Activated naive CD8-positive, alpha-beta T cell treated with anti-CD3 and anti-CD28 coated beads, Interleukin-2, amount 10 ng/mL, durations not matched to agents 7 days and 5 days (primary cell): Measurements from ENCODE around the gene MED16. TPM values are rescaled to one million over a fixed set of nuclear protein-coding genes. Genes with fewer than 3 reads are reported as not detected.
"Not testable (repeated sequence)": the region's sequence is repeated elsewhere in the genome, so short reads cannot be mapped to it uniquely, and the experiment has no call there.

Source experiments
- ATAC-seq: fragments of 150-1000 bp; cut with Tn5 transposase; one replicate; pipeline ENCODE4 v1.10.0; 2021; ENCODE audit warnings: low read depth, moderate library complexity
- POLR2A ChIA-PET: fragments of 350-600 bp; sonication (Branson Sonifier 250); formaldehyde crosslinking; loops from one replicate; lab custom pipeline; 2021; ENCODE audit warnings: antibody characterized with exemption; lab: Charles Lee
- DNase-seq: peaks from one replicate; pipeline ENCODE4 v3.0.0; 2021
- H3K27ac Mint-ChIP-seq: one replicate; pipeline ENCODE4 v1.8.0; 2022; ENCODE audit warnings: mild to moderate bottlenecking, mixed read lengths
- H3K27me3 Mint-ChIP-seq: one replicate; pipeline ENCODE4 v1.8.0; 2022; ENCODE audit warnings: mild to moderate bottlenecking, moderate library complexity, mixed read lengths
- H3K36me3 Mint-ChIP-seq: one replicate; pipeline ENCODE4 v1.8.0; 2021; ENCODE audit warnings: mild to moderate bottlenecking, mixed read lengths
- H3K4me1 Mint-ChIP-seq: one replicate; pipeline ENCODE4 v1.8.0; 2021; ENCODE audit warnings: mixed read lengths
- H3K4me3 Mint-ChIP-seq: one replicate; pipeline ENCODE4 v1.8.0; 2022; ENCODE audit warnings: mild to moderate bottlenecking, moderate library complexity, mixed read lengths
- H3K9me3 Mint-ChIP-seq: one replicate; pipeline ENCODE4 v1.8.0; 2021; ENCODE audit warnings: mixed read lengths
- total RNA-seq, 2 experiments: library from RNA; stranded (reverse); gene quantifications; one replicate each; pipeline ENCODE4 v1.2.3, GENCODE V29; 2021

Gene MED16
- total RNA-seq, 2 experiments from 2014 or later = 53.6 to 72.7 TPM

- ATAC-seq = no peak
- POLR2A ChIA-PET = interaction anchor here (1.6 kb wide), 1 partner anchor 9 kb away, joined by 10 read pairs; no protein-coding TSS in a partner anchor
- Mint-ChIP-seq H3K4me1 (peaks cover 2% of the 10 kb centered on the region), H3K36me3 (peaks cover 6% of the 10 kb centered on the region), H3K4me3 (no peak overlapping the region), H3K9me3 (no peaks in the 10 kb centered on the region), H3K27me3 (no peaks in the 10 kb centered on the region), H3K27ac (no peak overlapping the region)
- no peak for DNase-seq
These were observed 6.5 kb upstream of the MED16 start for GRCh38 chr19:899336-900042.

DNA sequence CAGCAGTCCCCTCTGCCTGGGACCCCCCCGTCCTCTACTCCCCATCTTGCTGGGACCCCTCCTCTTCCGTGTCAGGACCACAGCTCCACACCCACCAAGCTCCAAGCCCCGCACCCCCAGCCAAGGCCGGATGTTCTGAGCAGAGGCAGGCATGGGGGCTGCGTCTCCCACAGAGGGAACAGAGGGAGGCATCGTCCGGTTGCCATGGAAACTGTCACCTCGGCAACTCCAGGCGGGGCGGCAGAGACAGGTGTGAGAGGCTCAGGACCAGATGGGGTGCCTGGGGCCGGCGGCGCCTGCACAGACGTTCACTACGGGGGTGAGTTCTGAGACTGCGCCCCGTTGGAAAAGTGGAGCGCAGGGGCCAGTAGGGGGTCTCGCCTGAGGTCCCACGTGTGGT is 5.7 kb upstream of the MED16 start:
- H3K27ac Mint-ChIP-seq = peak overlapping the region; percentile 63

DNA sequence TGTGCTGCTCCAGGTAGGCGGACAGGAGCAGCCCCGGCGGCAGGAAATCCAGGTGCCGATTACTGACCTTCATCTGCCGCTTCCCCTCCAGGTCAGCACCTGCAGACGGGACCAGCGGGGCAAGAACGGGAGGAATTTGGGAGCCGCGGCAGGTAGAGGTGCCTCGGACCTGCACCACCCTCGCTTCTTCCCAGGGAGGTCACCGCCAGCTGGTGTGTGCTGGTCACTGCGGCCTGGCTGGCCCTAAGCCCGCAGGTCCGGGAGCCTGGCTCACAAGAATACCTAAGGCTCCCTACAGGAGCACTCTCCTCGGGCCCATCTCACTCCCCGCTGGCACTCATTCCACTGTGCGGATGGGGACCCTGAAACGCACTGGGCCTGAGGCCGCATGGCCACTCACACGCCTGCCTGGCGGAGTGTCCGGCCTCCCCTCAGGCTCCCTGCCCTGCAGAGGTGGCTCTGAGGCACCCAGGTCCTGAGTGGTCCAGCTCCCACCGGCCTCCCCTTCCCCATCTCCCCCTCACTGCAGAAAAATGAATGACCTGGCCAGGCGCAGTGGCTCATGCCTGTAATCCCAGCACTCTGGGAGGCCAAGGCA is 4.6 kb upstream of the MED16 start:
- H3K9me3 Mint-ChIP-seq = no peaks in the 10 kb centered on the region
- POLR2A ChIA-PET = no interaction called here
- H3K27me3 Mint-ChIP-seq = no peaks in the 10 kb centered on the region
- ATAC-seq (no peak), DNase-seq (no peak)
- peaks cover 10% of the 10 kb centered on the region for H3K4me1 Mint-ChIP-seq
- peaks cover 6% of the 10 kb centered on the region for H3K36me3 Mint-ChIP-seq
- H3K27ac Mint-ChIP-seq = no peak overlapping the region
- no peak overlapping the region for H3K4me3 Mint-ChIP-seq

More for the DNA sequence above, 5.7 kb upstream of the MED16 start:
- POLR2A ChIA-PET = interaction anchor here (1.6 kb wide), 1 partner anchor 10 kb away, joined by 10 read pairs; no protein-coding TSS in a partner anchor
- ATAC-seq = no peak
- Mint-ChIP-seq H3K36me3 (peaks cover 6% of the 10 kb centered on the region), H3K4me1 (peaks cover 3% of the 10 kb centered on the region), H3K4me3 (no peak overlapping the region), H3K27me3 (no peaks in the 10 kb centered on the region), H3K9me3 (no peaks in the 10 kb centered on the region)
- DNase-seq = no peak

GRCh38 chr19:896999-897398 is 4.0 kb upstream of the MED16 start:
- ATAC-seq = no peak
- H3K36me3 Mint-ChIP-seq = peaks cover 6% of the 10 kb centered on the region

GRCh38 chr19:896434-896833 is 3.4 kb upstream of the MED16 start:
- no peaks in the 10 kb centered on the region for H3K27me3 Mint-ChIP-seq
- no peak overlapping the region for H3K4me3 Mint-ChIP-seq
- ATAC-seq (no peak), DNase-seq (no peak)
- H3K36me3 Mint-ChIP-seq = peaks cover 5% of the 10 kb centered on the region
- H3K4me1 Mint-ChIP-seq = peaks cover 11% of the 10 kb centered on the region
- no peak overlapping the region for H3K27ac Mint-ChIP-seq
- H3K9me3 Mint-ChIP-seq = no peaks in the 10 kb centered on the region
- POLR2A ChIA-PET = interaction anchor here (2.5 kb wide), 1 partner anchor 13 kb away, joined by 8 read pairs; no protein-coding TSS in a partner anchor

More at GRCh38 chr19:896999-897398, 4.0 kb upstream of the MED16 start:
- H3K27ac Mint-ChIP-seq = no peak overlapping the region
- H3K4me1 Mint-ChIP-seq = peaks cover 11% of the 10 kb centered on the region
- POLR2A ChIA-PET = interaction anchor here (2.5 kb wide), 1 partner anchor 12 kb away, joined by 8 read pairs; no protein-coding TSS in a partner anchor
- no peak overlapping the region for H3K4me3 Mint-ChIP-seq
- DNase-seq = no peak
- H3K27me3 Mint-ChIP-seq = no peaks in the 10 kb centered on the region
- H3K9me3 Mint-ChIP-seq = no peaks in the 10 kb centered on the region

- Mint-ChIP-seq H3K4me1 (peaks cover 15% of the 10 kb centered on the region), H3K27me3 (no peaks in the 10 kb centered on the region), H3K9me3 (no peaks in the 10 kb centered on the region), H3K27ac (peak overlapping the region; percentile 88), H3K4me3 (peak overlapping the region; percentile 88), H3K36me3 (peaks cover 4% of the 10 kb centered on the region)
- POLR2A ChIA-PET = interaction anchor here (0.6 to 3.1 kb wide), 15 partner anchors 9 to 381 kb away, joined by 3 to 57 read pairs (median 4); partner anchors contain the start of genes R3HDM4 and RNU6-2
- no peak for ATAC-seq
- no peak for DNase-seq
These were observed 619 bp downstream of the MED16 start for GRCh38 chr19:892243-892893.

DNA sequence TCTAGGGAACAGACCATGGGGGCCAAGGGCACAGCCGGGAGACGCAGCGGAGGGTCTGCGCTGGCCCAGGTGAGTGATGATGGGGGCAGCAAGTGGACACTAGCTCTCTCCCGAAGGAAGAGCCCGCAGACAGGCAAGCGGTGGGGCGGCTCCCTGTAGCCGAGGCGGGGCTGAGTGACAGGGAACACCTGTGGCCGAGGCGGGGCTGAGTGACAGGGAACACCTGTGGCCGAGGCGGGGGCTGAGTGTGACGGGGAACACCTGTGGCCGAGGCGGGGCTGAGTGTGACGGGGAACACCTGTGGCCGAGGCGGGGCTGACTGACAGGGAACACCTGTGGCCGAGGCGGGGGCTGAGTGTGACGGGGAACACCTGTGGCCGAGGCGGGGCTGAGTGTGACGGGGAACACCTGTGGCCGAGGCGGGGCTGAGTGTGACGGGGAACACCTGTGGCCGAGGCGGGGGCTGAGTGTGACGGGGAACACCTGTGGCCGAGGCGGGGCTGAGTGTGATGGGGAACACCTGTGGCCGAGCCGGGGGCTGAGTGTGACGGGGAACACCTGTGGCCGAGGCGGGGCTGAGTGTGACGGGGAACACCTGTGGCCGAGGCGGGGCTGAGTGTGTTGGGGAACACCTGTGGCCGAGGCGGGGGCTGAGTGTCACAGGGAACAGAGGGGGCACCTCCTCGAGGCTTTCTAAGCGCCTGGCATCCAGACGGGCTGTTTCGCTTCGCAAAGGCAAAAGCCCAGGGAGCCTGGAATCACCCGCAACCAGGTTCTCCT is 1.4 kb downstream of the MED16 start:
- POLR2A ChIA-PET = interaction anchor here (1.5 to 3.1 kb wide), 3 partner anchors 17 to 19 kb away, joined by 6 to 57 read pairs (median 11); no protein-coding TSS in a partner anchor
- H3K27ac Mint-ChIP-seq = peak overlapping the region; percentile 88
- H3K9me3 Mint-ChIP-seq, ATAC-seq, H3K27me3 Mint-ChIP-seq, DNase-seq, H3K36me3 Mint-ChIP-seq: not testable (repeated sequence)
- peaks cover 15% of the 10 kb centered on the region for H3K4me1 Mint-ChIP-seq
- H3K4me3 Mint-ChIP-seq = peak overlapping the region; percentile 88

DNA sequence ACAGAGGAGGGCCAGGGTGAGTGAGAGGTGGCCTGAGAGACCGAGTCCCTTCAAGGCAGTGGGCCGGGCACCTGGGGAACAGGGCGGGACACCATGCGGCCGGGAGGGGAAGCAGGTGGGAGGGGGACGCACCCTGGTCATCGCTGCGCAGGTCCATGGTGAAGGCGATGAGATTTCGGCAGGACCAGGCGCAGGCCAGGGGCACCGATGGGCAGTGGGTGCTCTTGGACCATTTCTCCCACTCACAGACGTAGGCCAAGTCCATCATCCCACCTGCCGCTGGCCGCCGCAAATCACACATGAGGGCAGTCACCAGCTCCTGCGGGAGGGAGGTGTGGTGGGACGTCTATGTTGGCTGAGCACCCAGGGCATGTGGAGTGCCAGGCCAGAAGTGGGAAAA is 2.2 kb downstream of the MED16 start:
- H3K27me3 Mint-ChIP-seq = no peaks in the 10 kb centered on the region
- H3K4me3 Mint-ChIP-seq = peak overlapping the region; percentile 63
- no peaks in the 10 kb centered on the region for H3K9me3 Mint-ChIP-seq
- H3K4me1 Mint-ChIP-seq = peaks cover 15% of the 10 kb centered on the region
- DNase-seq = no peak
- ATAC-seq = no peak
- POLR2A ChIA-PET = interaction anchor here (3.1 kb wide), 1 partner anchor 17 kb away, joined by 57 read pairs; no protein-coding TSS in a partner anchor
- H3K36me3 Mint-ChIP-seq = peaks cover 2% of the 10 kb centered on the region
- peak overlapping the region; percentile 63 for H3K27ac Mint-ChIP-seq

GRCh38 chr19:889662-890295 is 3.2 kb downstream of the MED16 start:
- ATAC-seq (no peak), DNase-seq (no peak)
- Mint-ChIP-seq H3K4me3 (no peak overlapping the region), H3K27me3 (no peaks in the 10 kb centered on the region), H3K36me3 (peaks cover 4% of the 10 kb centered on the region), H3K27ac (no peak overlapping the region), H3K4me1 (peaks cover 15% of the 10 kb centered on the region), H3K9me3 (no peaks in the 10 kb centered on the region)
- POLR2A ChIA-PET = no interaction called here

- Mint-ChIP-seq H3K27me3 (no peaks in the 10 kb centered on the region), H3K27ac (peak overlapping the region; percentile 82), H3K4me1 (peaks cover 13% of the 10 kb centered on the region), H3K36me3 (peaks cover 4% of the 10 kb centered on the region), H3K4me3 (peak overlapping the region; percentile 61), H3K9me3 (no peaks in the 10 kb centered on the region)
- DNase-seq = peak; percentile 55
- ATAC-seq = peak; percentile 37
- POLR2A ChIA-PET = interaction anchor here (1.1 to 1.2 kb wide), 2 partner anchors 18 to 21 kb away, joined by 4 read pairs; no protein-coding TSS in a partner anchor
These were observed 4.2 kb downstream of the MED16 start for GRCh38 chr19:888581-889385.

- H3K27me3 Mint-ChIP-seq = no peaks in the 10 kb centered on the region
- ATAC-seq (no peak), DNase-seq (no peak)
- no peak overlapping the region for H3K4me3 Mint-ChIP-seq
- H3K4me1 Mint-ChIP-seq = peaks cover 5% of the 10 kb centered on the region
- no peaks in the 10 kb centered on the region for H3K9me3 Mint-ChIP-seq
- H3K36me3 Mint-ChIP-seq = peaks cover 6% of the 10 kb centered on the region
- POLR2A ChIA-PET = no interaction called here
- H3K27ac Mint-ChIP-seq = peak overlapping the region; percentile 82
These were observed 5.4 kb downstream of the MED16 start for GRCh38 chr19:887599-887998.

GRCh38 chr19:887072-887471 is 5.9 kb downstream of the MED16 start:
- no peaks in the 10 kb centered on the region for H3K27me3 Mint-ChIP-seq
- POLR2A ChIA-PET = no interaction called here
- H3K36me3 Mint-ChIP-seq = peaks cover 6% of the 10 kb centered on the region
- H3K9me3 Mint-ChIP-seq = no peaks in the 10 kb centered on the region
- no peak overlapping the region for H3K4me3 Mint-ChIP-seq
- no peak for ATAC-seq
- no peak for DNase-seq
- H3K27ac Mint-ChIP-seq = no peak overlapping the region
- peaks cover 4% of the 10 kb centered on the region for H3K4me1 Mint-ChIP-seq
